Nephron (organoid): ENCODE data around the gene AFF2.

Source experiments
- H3K27ac Mint-ChIP-seq, 3 experiments: 2 replicates each; pipeline ENCODE4 v1.8.0; 2020; ENCODE audit warnings: mixed read lengths in 3 of 3, mild to moderate bottlenecking in 2 of 3, moderate library complexity in 1 of 3
- H3K27me3 Mint-ChIP-seq: 2 replicates; pipeline ENCODE4 v1.8.0; 2021; ENCODE audit warnings: low read depth, mild to moderate bottlenecking, moderate library complexity, mixed read lengths
- H3K36me3 Mint-ChIP-seq: 2 replicates; pipeline ENCODE4 v1.8.0; 2020; ENCODE audit warnings: low read depth, mixed read lengths
- H3K4me1 Mint-ChIP-seq: 2 replicates; pipeline ENCODE4 v1.8.0; 2020; ENCODE audit warnings: mixed read lengths
- H3K4me3 Mint-ChIP-seq, 3 experiments: 2 replicates each; pipeline ENCODE4 v1.8.0; 2020; ENCODE audit warnings: mild to moderate bottlenecking in 3 of 3, mixed read lengths in 3 of 3, moderate library complexity in 2 of 3
- H3K9me3 Mint-ChIP-seq: 2 replicates; pipeline ENCODE4 v1.8.0; 2020; ENCODE audit warnings: mixed read lengths
- CTCF ChIP-seq, 3 experiments: fragments of 200-600 bp; sonication (generic); IDR thresholded peaks; one replicate each; pipeline ENCODE4 v1.5.0; 2021; ENCODE audit warnings: antibody characterized with exemption in 3 of 3; ENCODE audit not compliant: unreplicated experiment in 3 of 3

The AFF2 gene

GRCh38 chrX:148713981-148714380 is 213.6 kb downstream of the AFF2 start:
- Mint-ChIP-seq H3K27ac (peak overlapping the region in 1 of 3 experiments; percentile 16), H3K9me3 (peaks cover 2% of the 10 kb centered on the region), H3K27me3 (no peaks in the 10 kb centered on the region), H3K36me3 (no peaks in the 10 kb centered on the region), H3K4me1 (no peaks in the 10 kb centered on the region), H3K4me3 (no peak overlapping the region)
- TF ChIP-seq CTCF (IDR thresholded peaks at IDR 0.05; ENCODE audit: unreplicated experiment in 3 of 3): no peak

- Mint-ChIP-seq H3K27ac (no peak overlapping the region), H3K4me1 (no peaks in the 10 kb centered on the region), H3K4me3 (no peak overlapping the region), H3K36me3 (no peaks in the 10 kb centered on the region), H3K27me3 (no peaks in the 10 kb centered on the region), H3K9me3 (peaks cover 2% of the 10 kb centered on the region)
- TF ChIP-seq CTCF (IDR thresholded peaks at IDR 0.05; ENCODE audit: unreplicated experiment in 3 of 3): no peak
Measured at GRCh38 chrX:148715361-148715760, 214.9 kb downstream of the AFF2 start.

GRCh38 chrX:148722966-148723365 is 222.5 kb downstream of the AFF2 start:
- H3K4me1 Mint-ChIP-seq: no peaks in the 10 kb centered on the region
- H3K4me3 Mint-ChIP-seq: no peak overlapping the region
- TF ChIP-seq CTCF (IDR thresholded peaks at IDR 0.05; ENCODE audit: unreplicated experiment in 3 of 3): no peak
- no peaks in the 10 kb centered on the region for H3K36me3 Mint-ChIP-seq
- no peak overlapping the region for H3K27ac Mint-ChIP-seq
- no peaks in the 10 kb centered on the region for H3K27me3 Mint-ChIP-seq
- peaks cover 6% of the 10 kb centered on the region for H3K9me3 Mint-ChIP-seq

- no peak overlapping the region for H3K4me3 Mint-ChIP-seq
Measured at GRCh38 chrX:148723551-148723950, 223.1 kb downstream of the AFF2 start.

GRCh38 chrX:148728901-148729300 is 228.5 kb downstream of the AFF2 start:
- Mint-ChIP-seq H3K4me3 (no peak overlapping the region), H3K27me3 (no peaks in the 10 kb centered on the region), H3K9me3 (peaks cover 13% of the 10 kb centered on the region), H3K27ac (no peak overlapping the region), H3K4me1 (no peaks in the 10 kb centered on the region), H3K36me3 (no peaks in the 10 kb centered on the region)
- TF ChIP-seq CTCF (IDR thresholded peaks at IDR 0.05; ENCODE audit: unreplicated experiment in 3 of 3): no peak

More at GRCh38 chrX:148723551-148723950, 223.1 kb downstream of the AFF2 start:
- no peak for TF ChIP-seq CTCF (IDR thresholded peaks at IDR 0.05; ENCODE audit: unreplicated experiment in 3 of 3)
- no peaks in the 10 kb centered on the region for H3K36me3 Mint-ChIP-seq
- no peak overlapping the region for H3K27ac Mint-ChIP-seq
- peaks cover 9% of the 10 kb centered on the region for H3K9me3 Mint-ChIP-seq
- no peaks in the 10 kb centered on the region for H3K4me1 Mint-ChIP-seq
- H3K27me3 Mint-ChIP-seq: no peaks in the 10 kb centered on the region

GRCh38 chrX:148732743-148733142 is 232.3 kb downstream of the AFF2 start:
- H3K36me3 Mint-ChIP-seq: peaks cover 8% of the 10 kb centered on the region
- H3K27me3 Mint-ChIP-seq: no peaks in the 10 kb centered on the region
- no peak for TF ChIP-seq CTCF (IDR thresholded peaks at IDR 0.05; ENCODE audit: unreplicated experiment in 3 of 3)
- H3K9me3 Mint-ChIP-seq: peaks cover 15% of the 10 kb centered on the region
- H3K4me3 Mint-ChIP-seq: no peak overlapping the region
- no peak overlapping the region for H3K27ac Mint-ChIP-seq
- H3K4me1 Mint-ChIP-seq: no peaks in the 10 kb centered on the region
